Astrocyte of the hippocampus (primary cell): Measurements from ENCODE around the gene PTP4A2.

Experiments used
- DNase-seq: peaks from one replicate; pipeline ENCODE4 v3.0.0; 2011; ENCODE audit warnings: low read depth, low spot score

PTP4A2 gene

GRCh38 chr1:31861346-31861745 lies 76.8 kb downstream of the PTP4A2 start:
- DNase-seq, result no peak

GRCh38 chr1:31860581-31860980 lies 77.6 kb downstream of the PTP4A2 start:
- DNase-seq, result no peak

GRCh38 chr1:31859719-31860118 lies 78.4 kb downstream of the PTP4A2 start:
- DNase-seq, result no peak

- no peak for DNase-seq
These were observed 79.1 kb downstream of the PTP4A2 start for GRCh38 chr1:31859044-31859443.

- no peak for DNase-seq
These were observed 80.3 kb downstream of the PTP4A2 start for GRCh38 chr1:31857863-31858262.
